ENCODE data around the gene ZNF396. TPM values are rescaled to one million over a fixed set of nuclear protein-coding genes. Genes with fewer than 3 reads are reported as not detected.

ZNF396 gene
- total and polyA plus RNA-seq, 9 of the 15 experiments (the other 6 are each of a cell fraction or from before 2014, with no cell fraction given) = 0.73 to 2.3 (median 1.9) TPM

- TF ChIP-seq ZNF318 (IDR thresholded peaks at IDR 0.05; ENCODE audit: borderline replicate concordance in 1 of 2, low read depth in 1 of 2) (no peak), DDX20 (tag; IDR thresholded peaks at IDR 0.05; ENCODE audit: low read depth) (no peak), SRSF1 (IDR thresholded peaks at IDR 0.05; ENCODE audit: low read depth, low read length) (0 out of 2 replicates have a peak, but pooled peaks have one; percentile 70), BHLHE40 (IDR thresholded peaks at IDR 0.05; ENCODE audit: low read length) (peak; percentile 34; the same call in 1 of the 2 replicates), ZNF174 (CRISPR knock-in tag; IDR thresholded peaks at IDR 0.05) (no peak), ZNF707 (CRISPR knock-in tag; conservative IDR thresholded peaks at IDR 0.05) (no peak), JUN (IDR thresholded peaks at IDR 0.05; ENCODE audit: borderline replicate concordance, low read depth, low read length) (peak; percentile 55; the same call in 1 of the 2 replicates), JUN (CRISPR knock-in tag; IDR thresholded peaks at IDR 0.05; ENCODE audit: borderline replicate concordance) (no peak), ZFX (CRISPR knock-in tag; IDR thresholded peaks at IDR 0.05) (peak; percentile 99), ZC3H8 (IDR thresholded peaks at IDR 0.05) (no peak), MIER1 (IDR thresholded peaks at IDR 0.05; ENCODE audit: low read depth) (no peak), NFE2 (IDR thresholded peaks at IDR 0.05; ENCODE audit: low read depth) (no peak), RUNX1 (IDR thresholded peaks at IDR 0.05; ENCODE audit: low read depth) (no peak), NRF1 (conservative IDR thresholded peaks at IDR 0.05 in 1 of 2, IDR thresholded peaks at IDR 0.05 in 1 of 2) (peak; percentile 90 to 91), FOXP4 (CRISPR knock-in tag; IDR thresholded peaks at IDR 0.05; ENCODE audit: borderline replicate concordance) (no peak), TEAD1 (CRISPR knock-in tag; IDR thresholded peaks at IDR 0.05) (0 out of 4 replicates have a peak, but pooled peaks of 1 of the 2 experiments have one; percentile 3)
These were observed 33.0 kb downstream of the ZNF396 start, which contains the start of gene ZNF24 (continued) for GRCh38 chr18:35343936-35344735.

All from K562 (cell line).